CD14-positive monocyte (primary cell): ENCODE measurements around the gene AGBL1. TPM values are rescaled to one million over a fixed set of nuclear protein-coding genes. Genes with fewer than 3 reads are reported as not detected.

Experiments used
- DNase-seq, 3 donors: peaks; one replicate each; pipeline ENCODE4 v3.0.0-alpha.2; 2011 to 2022
- H2AFZ ChIP-seq: 2 replicates; pipeline ENCODE4 v1.6.0; 2012; ENCODE audit warnings: mild to moderate bottlenecking, low read depth, low read length, inconsistent platforms; ENCODE audit not compliant: insufficient read depth, poor library complexity, severe bottlenecking
- H3K27ac ChIP-seq, 2 donors: 1 replicate in 1 of 2; 2 replicates in 1 of 2; pipeline ENCODE4 v1.5.1; 2012 to 2013; ENCODE audit warnings: low read length in 2 of 2, control low read depth in 1 of 2, inconsistent platforms in 1 of 2, low read depth in 1 of 2, mild to moderate bottlenecking in 1 of 2
- H3K27me3 ChIP-seq, 2 donors: one replicate each; pipeline versions ENCODE4 v1.6.0 to v1.6.1; 2011 to 2013; ENCODE audit warnings: low read length in 2 of 2; ENCODE audit not compliant: control insufficient read depth in 2 of 2, insufficient read depth in 2 of 2
- H3K36me3 ChIP-seq, 2 donors: replicated peaks in 1 of 2; 1 replicate in 1 of 2; 2 replicates in 1 of 2; pipeline versions ENCODE4 v1.5.1 to v1.6.1; 2012 to 2013; ENCODE audit warnings: low read length in 2 of 2, control low read depth in 1 of 2, inconsistent platforms in 1 of 2, mild to moderate bottlenecking in 1 of 2; ENCODE audit not compliant: insufficient read depth in 2 of 2, control insufficient read depth in 1 of 2
- H3K4me1 ChIP-seq, 2 donors: 1 replicate in 1 of 2; 2 replicates in 1 of 2; pipeline versions ENCODE4 v1.5.1 to v1.6.1; 2012 to 2013; ENCODE audit warnings: low read length in 2 of 2, control low read depth in 1 of 2, inconsistent platforms in 1 of 2, mild to moderate bottlenecking in 1 of 2, moderate library complexity in 1 of 2; ENCODE audit not compliant: insufficient read depth in 2 of 2, control insufficient read depth in 1 of 2
- H3K4me2 ChIP-seq: replicated peaks from 2 replicates; pipeline ENCODE3; 2012; ENCODE audit warnings: low read length, moderate library complexity, mild to moderate bottlenecking; ENCODE audit not compliant: poor library complexity, severe bottlenecking; ENCODE audit errors: extremely low read depth
- H3K4me3 ChIP-seq, 3 experiments: fragments of 200-600 bp in 1 of 3; sonication (generic) in 1 of 3; replicated peaks in 1 of 3; 1 replicate in 2 of 3; 2 replicates in 1 of 3; pipeline ENCODE4 v1.5.1; 2011 to 2013; ENCODE audit warnings: low read length in 3 of 3, mild to moderate bottlenecking in 3 of 3, control low read depth in 2 of 3, low read depth in 2 of 3, inconsistent platforms in 1 of 3, moderate library complexity in 1 of 3
- H3K79me2 ChIP-seq: 2 replicates; pipeline ENCODE4 v1.6.0; 2012; ENCODE audit warnings: mild to moderate bottlenecking, control low read depth, inconsistent platforms, low read length, moderate library complexity; ENCODE audit not compliant: insufficient read depth
- H3K9ac ChIP-seq: 2 replicates; pipeline ENCODE4 v1.6.0; 2017; ENCODE audit warnings: low read length, mild to moderate bottlenecking; ENCODE audit not compliant: insufficient read depth, poor library complexity, severe bottlenecking
- H3K9me3 ChIP-seq, 2 donors: replicated peaks in 1 of 2; 1 replicate in 1 of 2; 2 replicates in 1 of 2; pipeline versions ENCODE4 v1.5.1 to v1.6.1; 2012 to 2013; ENCODE audit warnings: low read length in 2 of 2, control low read depth in 1 of 2; ENCODE audit not compliant: control insufficient read depth in 1 of 2, insufficient read depth in 1 of 2
- H4K20me1 ChIP-seq: 2 replicates; pipeline ENCODE4 v1.6.0; 2012; ENCODE audit warnings: mild to moderate bottlenecking, low read length, control low read depth, moderate library complexity; ENCODE audit not compliant: insufficient read depth
- H3K27ac Mint-ChIP-seq, 7 donors: one replicate each; pipeline ENCODE4 v1.8.0; 2020; ENCODE audit warnings: mild to moderate bottlenecking in 7 of 7, mixed read lengths in 7 of 7, moderate library complexity in 6 of 7, inconsistent platforms in 2 of 7
- H3K27me3 Mint-ChIP-seq, 3 donors: one replicate each; pipeline ENCODE4 v1.8.0; 2021 to 2022; ENCODE audit warnings: low read depth in 3 of 3, mild to moderate bottlenecking in 3 of 3, mixed read lengths in 3 of 3, moderate library complexity in 3 of 3, inconsistent platforms in 1 of 3
- H3K36me3 Mint-ChIP-seq, 2 donors: one replicate each; pipeline ENCODE4 v1.8.0; 2020; ENCODE audit warnings: mixed read lengths in 2 of 2, inconsistent platforms in 1 of 2, mild to moderate bottlenecking in 1 of 2
- H3K4me1 Mint-ChIP-seq: one replicate; pipeline ENCODE4 v1.8.0; 2020; ENCODE audit warnings: mild to moderate bottlenecking, mixed read lengths
- H3K4me3 Mint-ChIP-seq, 2 donors: one replicate each; pipeline ENCODE4 v1.8.0; 2020; ENCODE audit warnings: mild to moderate bottlenecking in 2 of 2, mixed read lengths in 2 of 2, moderate library complexity in 1 of 2
- H3K9me3 Mint-ChIP-seq, 7 donors: one replicate each; pipeline ENCODE4 v1.8.0; 2020 to 2022; ENCODE audit warnings: mixed read lengths in 7 of 7, mild to moderate bottlenecking in 6 of 7, moderate library complexity in 6 of 7, inconsistent platforms in 2 of 7
- CTCF ChIP-seq: fragments of 200-600 bp; IDR thresholded peaks from one replicate; pipeline ENCODE4 v1.8.0; 2022; ENCODE audit warnings: antibody characterized with exemption, mild to moderate bottlenecking
- WGBS: methylation state at CpG from one replicate; pipeline ENCODE4 v1.1.5; 2013; ENCODE audit warnings: missing lambda C conversion rate; ENCODE audit not compliant: insufficient coverage; 5-methylcytosine and 5-hydroxymethylcytosine counted together
- intact Hi-C, 2 donors: fragments of 100-400 bp; cut with micrococcal nuclease; formaldehyde crosslinking; loops; one replicate each; pipeline versions ENCODE4 v1.15.0 to v1.15.1; 2023
- polyA plus RNA-seq, 3 donors: library from polyadenylated mRNA; depleted of rRNA in 1 of 3; unstranded in 2 of 3; stranded (reverse) in 1 of 3; fragments of 300-500 nt in 2 of 3; fragments of >200 nt in 1 of 3; fragmentation: Illumina TruSeq in 2 of 3; gene quantifications; 1 replicate in 2 of 3; 2 replicates in 1 of 3; pipeline ENCODE4 v1.2.3, GENCODE V29; 2012 to 2021

The AGBL1 gene
- polyA plus RNA-seq, 3 donors, result not detected

DNA sequence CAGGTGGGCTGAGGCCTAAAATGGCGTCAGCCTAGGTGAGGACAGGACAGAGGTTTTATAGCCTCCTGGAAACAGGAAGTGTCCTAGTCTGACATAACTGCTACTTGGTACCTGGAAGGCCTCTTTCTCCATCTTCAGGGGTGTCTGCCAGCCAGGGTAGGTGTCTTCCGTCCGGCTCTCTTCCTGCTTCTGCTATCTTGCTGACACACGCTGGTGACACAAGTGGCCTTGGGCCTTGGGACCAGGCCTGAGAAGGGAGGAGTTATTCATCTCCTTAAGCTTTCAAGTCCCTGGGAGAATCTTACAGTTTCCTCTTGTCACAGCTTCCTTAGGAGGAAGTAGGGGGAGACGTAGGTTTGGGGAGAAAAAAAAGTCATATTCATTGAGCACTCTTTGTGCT is 551.3 kb downstream of the AGBL1 start:
- Mint-ChIP-seq H3K36me3 (no peaks in the 10 kb centered on the region), H3K27me3 (peaks cover 0 to 2% (median 0%) of the 10 kb centered on the region in 3 donors), H3K9me3 (peaks cover 0 to 5% (median under 1%) of the 10 kb centered on the region in 7 donors), H3K4me3 (no peak overlapping the region), H3K27ac (no peak overlapping the region), H3K4me1 (no peaks in the 10 kb centered on the region)
- intact Hi-C loops, result no loop called here
- H3K79me2 ChIP-seq, result no peaks in the 10 kb centered on the region
- H3K9me3 ChIP-seq, result no peaks in the 10 kb centered on the region
- no peaks in the 10 kb centered on the region for H3K36me3 ChIP-seq
- no peak overlapping the region for H3K4me2 ChIP-seq
- 85% methylated on average over 1 of the region's 5 CpGs for WGBS
- no peak for TF ChIP-seq CTCF
- no peaks in the 10 kb centered on the region for H3K4me1 ChIP-seq
- DNase-seq, result no peak
- no peak overlapping the region for H3K4me3 ChIP-seq
- H3K27me3 ChIP-seq, result no peaks in the 10 kb centered on the region
- no peaks in the 10 kb centered on the region for H4K20me1 ChIP-seq
- H3K9ac ChIP-seq, result no peak overlapping the region
- H2AFZ ChIP-seq, result no peak overlapping the region
- H3K27ac ChIP-seq, result no peak overlapping the region

DNA sequence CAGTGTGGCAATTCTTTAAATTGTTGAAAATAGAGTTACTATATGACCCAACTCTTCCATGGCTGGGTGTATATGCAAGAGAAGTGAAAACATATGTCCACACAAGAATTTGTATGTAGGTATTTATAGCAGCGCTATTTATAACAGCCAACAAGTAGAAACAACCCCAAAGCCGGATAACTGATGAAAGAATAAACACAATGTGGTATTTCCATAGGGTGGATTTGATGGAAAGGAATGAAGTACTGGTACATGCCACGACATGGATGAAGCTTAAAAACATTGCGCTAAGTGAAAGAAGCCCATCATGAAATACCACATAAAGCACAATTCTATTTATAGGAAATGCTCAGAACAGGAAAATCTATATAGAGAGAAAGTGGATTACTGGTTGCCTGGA is 554.5 kb downstream of the AGBL1 start:
- H3K9me3 ChIP-seq, result no peaks in the 10 kb centered on the region
- H3K4me2 ChIP-seq, result no peak overlapping the region
- no peaks in the 10 kb centered on the region for H3K36me3 Mint-ChIP-seq
- no peaks in the 10 kb centered on the region for H4K20me1 ChIP-seq
- no peaks in the 10 kb centered on the region for H3K36me3 ChIP-seq
- H3K4me1 Mint-ChIP-seq, result no peaks in the 10 kb centered on the region
- no peaks in the 10 kb centered on the region for H3K4me1 ChIP-seq
- H3K27ac Mint-ChIP-seq, result no peak overlapping the region
- H3K27me3 ChIP-seq, result no peaks in the 10 kb centered on the region
- peaks cover 0 to 3% (median 2%) of the 10 kb centered on the region in 7 donors for H3K9me3 Mint-ChIP-seq
- WGBS, result no CpG with 5 or more reads among the region's 4 CpGs
- H3K79me2 ChIP-seq, result no peaks in the 10 kb centered on the region
- H3K27ac ChIP-seq, result no peak overlapping the region
- intact Hi-C loops, result no loop called here
- no peak overlapping the region for H3K4me3 Mint-ChIP-seq
- H3K27me3 Mint-ChIP-seq, result no peaks in the 10 kb centered on the region
- no peak overlapping the region for H3K9ac ChIP-seq
- no peak for DNase-seq
- no peak for TF ChIP-seq CTCF
- no peak overlapping the region for H3K4me3 ChIP-seq
- H2AFZ ChIP-seq, result no peak overlapping the region
